IPS-15b (cell line): ENCODE measurements around the gene CAMK4.

Experiments
- H3K27me3 ChIP-seq: one replicate; pipeline ENCODE4 v1.6.1; 2013; ENCODE audit warnings: low read length; ENCODE audit not compliant: control insufficient read depth, insufficient read depth
- H3K36me3 ChIP-seq: one replicate; pipeline ENCODE4 v1.6.1; 2013; ENCODE audit warnings: low read length; ENCODE audit not compliant: control insufficient read depth, insufficient read depth
- H3K4me1 ChIP-seq: one replicate; pipeline ENCODE4 v1.6.1; 2013; ENCODE audit warnings: mild to moderate bottlenecking, low read length; ENCODE audit not compliant: control insufficient read depth, insufficient read depth
- H3K4me3 ChIP-seq: one replicate; pipeline ENCODE4 v1.5.1; 2013; ENCODE audit warnings: low read depth, low read length
- H3K9ac ChIP-seq: one replicate; pipeline ENCODE4 v1.6.1; 2013; ENCODE audit warnings: low read depth, mild to moderate bottlenecking, low read length
- H3K9me3 ChIP-seq: one replicate; pipeline ENCODE4 v1.6.1; 2013; ENCODE audit warnings: mild to moderate bottlenecking, low read length; ENCODE audit not compliant: control insufficient read depth, insufficient read depth

Gene CAMK4

GRCh38 chr5:111453747-111454146 is 229.6 kb downstream of the CAMK4 start:
- no peak overlapping the region for H3K4me3 ChIP-seq
- no peaks in the 10 kb centered on the region for H3K36me3 ChIP-seq
- no peaks in the 10 kb centered on the region for H3K27me3 ChIP-seq
- H3K9me3 ChIP-seq: no peaks in the 10 kb centered on the region
- H3K9ac ChIP-seq: no peak overlapping the region
- H3K4me1 ChIP-seq: no peaks in the 10 kb centered on the region

- Histone ChIP-seq H3K27me3 (no peaks in the 10 kb centered on the region), H3K36me3 (no peaks in the 10 kb centered on the region), H3K9ac (no peak overlapping the region), H3K4me1 (no peaks in the 10 kb centered on the region), H3K9me3 (no peaks in the 10 kb centered on the region), H3K4me3 (no peak overlapping the region)
These were observed 230.0 kb downstream of the CAMK4 start for GRCh38 chr5:111454198-111454622.

- Histone ChIP-seq H3K9ac (no peak overlapping the region), H3K27me3 (no peaks in the 10 kb centered on the region), H3K36me3 (no peaks in the 10 kb centered on the region), H3K9me3 (no peaks in the 10 kb centered on the region), H3K4me1 (no peaks in the 10 kb centered on the region), H3K4me3 (no peak overlapping the region)
These were observed 230.6 kb downstream of the CAMK4 start for GRCh38 chr5:111454776-111455175.

- Histone ChIP-seq H3K9me3 (no peaks in the 10 kb centered on the region), H3K4me1 (peaks cover 9% of the 10 kb centered on the region), H3K36me3 (no peaks in the 10 kb centered on the region), H3K9ac (no peak overlapping the region), H3K27me3 (no peaks in the 10 kb centered on the region), H3K4me3 (no peak overlapping the region)
These were observed 237.1 kb downstream of the CAMK4 start for GRCh38 chr5:111461255-111461671.

GRCh38 chr5:111461934-111462333 is 237.8 kb downstream of the CAMK4 start:
- Histone ChIP-seq H3K4me1 (peaks cover 9% of the 10 kb centered on the region), H3K4me3 (no peak overlapping the region), H3K9ac (no peak overlapping the region), H3K27me3 (no peaks in the 10 kb centered on the region), H3K36me3 (no peaks in the 10 kb centered on the region), H3K9me3 (no peaks in the 10 kb centered on the region)

- Histone ChIP-seq H3K36me3 (no peaks in the 10 kb centered on the region), H3K27me3 (no peaks in the 10 kb centered on the region), H3K9me3 (no peaks in the 10 kb centered on the region), H3K4me3 (no peak overlapping the region), H3K4me1 (peaks cover 9% of the 10 kb centered on the region), H3K9ac (no peak overlapping the region)
These were observed 239.1 kb downstream of the CAMK4 start for GRCh38 chr5:111463311-111463710.

- Histone ChIP-seq H3K9ac (no peak overlapping the region), H3K27me3 (no peaks in the 10 kb centered on the region), H3K9me3 (no peaks in the 10 kb centered on the region), H3K4me3 (no peak overlapping the region), H3K36me3 (no peaks in the 10 kb centered on the region), H3K4me1 (no peaks in the 10 kb centered on the region)
These were observed 245.2 kb downstream of the CAMK4 start for GRCh38 chr5:111469293-111469896.

- Histone ChIP-seq H3K9ac (no peak overlapping the region), H3K27me3 (no peaks in the 10 kb centered on the region), H3K4me1 (no peaks in the 10 kb centered on the region), H3K9me3 (no peaks in the 10 kb centered on the region), H3K36me3 (no peaks in the 10 kb centered on the region), H3K4me3 (no peak overlapping the region)
These were observed 245.7 kb downstream of the CAMK4 start for GRCh38 chr5:111469903-111470302.

GRCh38 chr5:111472096-111472495 is 247.9 kb downstream of the CAMK4 start:
- Histone ChIP-seq H3K36me3 (no peaks in the 10 kb centered on the region), H3K27me3 (no peaks in the 10 kb centered on the region), H3K9me3 (no peaks in the 10 kb centered on the region), H3K4me3 (no peak overlapping the region), H3K9ac (no peak overlapping the region), H3K4me1 (no peaks in the 10 kb centered on the region)

GRCh38 chr5:111472579-111472978 is 248.4 kb downstream of the CAMK4 start:
- no peaks in the 10 kb centered on the region for H3K4me1 ChIP-seq
- no peak overlapping the region for H3K9ac ChIP-seq
- H3K4me3 ChIP-seq: no peak overlapping the region
- H3K36me3 ChIP-seq: no peaks in the 10 kb centered on the region
- no peaks in the 10 kb centered on the region for H3K27me3 ChIP-seq
- H3K9me3 ChIP-seq: no peaks in the 10 kb centered on the region

- Histone ChIP-seq H3K9me3 (no peaks in the 10 kb centered on the region), H3K4me1 (no peaks in the 10 kb centered on the region), H3K9ac (no peak overlapping the region), H3K36me3 (no peaks in the 10 kb centered on the region), H3K27me3 (no peaks in the 10 kb centered on the region), H3K4me3 (no peak overlapping the region)
These were observed 254.1 kb downstream of the CAMK4 start for GRCh38 chr5:111478266-111478665.

GRCh38 chr5:111478898-111479297 is 254.7 kb downstream of the CAMK4 start:
- Histone ChIP-seq H3K4me3 (no peak overlapping the region), H3K4me1 (no peaks in the 10 kb centered on the region), H3K9ac (no peak overlapping the region), H3K9me3 (no peaks in the 10 kb centered on the region), H3K27me3 (no peaks in the 10 kb centered on the region), H3K36me3 (no peaks in the 10 kb centered on the region)
